HepG2 (cell line): ENCODE results near the gene ABCC1.

Experiments
- SMAD3 ChIP-seq: sonication (generic); formaldehyde crosslinking; IDR thresholded peaks from 2 replicates; pipeline ENCODE4 v1.4.0; 2020; ENCODE audit warnings: missing genetic modification reagents
- SSRP1 ChIP-seq: IDR thresholded peaks from 2 replicates; pipeline ENCODE4 v1.6.1; 2016; ENCODE audit warnings: control low read depth
- TF ChIP-seq, protein P1 (sequence below): sonication (generic); formaldehyde crosslinking; IDR thresholded peaks from 2 replicates; pipeline ENCODE4 v1.5.0; 2020; ENCODE audit warnings: mild to moderate bottlenecking, missing genetic modification reagents, moderate library complexity

DNA sequence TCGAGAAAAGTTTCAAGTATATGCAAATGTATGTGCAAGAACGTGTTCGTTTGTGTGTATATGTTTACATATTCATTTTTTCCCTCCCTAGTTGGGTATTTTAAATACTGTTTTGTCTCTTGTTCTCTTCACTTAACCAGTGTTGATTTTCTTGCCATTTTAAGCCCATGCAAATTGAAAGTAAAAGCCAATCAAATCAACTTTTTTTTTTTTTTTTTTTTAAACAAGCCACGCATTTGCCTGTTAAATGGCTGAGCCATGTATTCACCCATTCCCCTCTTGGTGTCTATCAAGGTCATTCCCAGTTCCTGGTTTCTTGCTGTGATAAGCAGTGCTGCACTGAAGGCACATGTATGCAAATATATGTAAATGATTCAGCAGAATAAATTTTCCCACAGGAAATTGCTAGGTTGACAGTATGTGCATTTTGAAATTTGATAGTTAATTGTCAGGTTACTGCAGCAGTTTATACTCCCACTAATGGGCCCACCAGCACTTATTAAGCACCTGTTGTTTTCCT is 12.2 kb downstream of the ABCC1 start:
- TF ChIP-seq, protein P1, sequence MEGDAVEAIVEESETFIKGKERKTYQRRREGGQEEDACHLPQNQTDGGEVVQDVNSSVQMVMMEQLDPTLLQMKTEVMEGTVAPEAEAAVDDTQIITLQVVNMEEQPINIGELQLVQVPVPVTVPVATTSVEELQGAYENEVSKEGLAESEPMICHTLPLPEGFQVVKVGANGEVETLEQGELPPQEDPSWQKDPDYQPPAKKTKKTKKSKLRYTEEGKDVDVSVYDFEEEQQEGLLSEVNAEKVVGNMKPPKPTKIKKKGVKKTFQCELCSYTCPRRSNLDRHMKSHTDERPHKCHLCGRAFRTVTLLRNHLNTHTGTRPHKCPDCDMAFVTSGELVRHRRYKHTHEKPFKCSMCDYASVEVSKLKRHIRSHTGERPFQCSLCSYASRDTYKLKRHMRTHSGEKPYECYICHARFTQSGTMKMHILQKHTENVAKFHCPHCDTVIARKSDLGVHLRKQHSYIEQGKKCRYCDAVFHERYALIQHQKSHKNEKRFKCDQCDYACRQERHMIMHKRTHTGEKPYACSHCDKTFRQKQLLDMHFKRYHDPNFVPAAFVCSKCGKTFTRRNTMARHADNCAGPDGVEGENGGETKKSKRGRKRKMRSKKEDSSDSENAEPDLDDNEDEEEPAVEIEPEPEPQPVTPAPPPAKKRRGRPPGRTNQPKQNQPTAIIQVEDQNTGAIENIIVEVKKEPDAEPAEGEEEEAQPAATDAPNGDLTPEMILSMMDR (CRISPR knock-in tag): no peak
- TF ChIP-seq SSRP1 (CRISPR knock-in tag) (no peak), SMAD3 (CRISPR knock-in tag) (no peak)
